GM21737 (cell line): ENCODE results near the gene PRKCA.

ENCODE experiments used
- ATAC-seq: cut with Tn5 transposase; IDR thresholded peaks from one replicate; pipeline ENCODE4 v1.9.1; 2021; ENCODE audit warnings: mild to moderate bottlenecking, moderate library complexity; ENCODE audit not compliant: unreplicated experiment

The PRKCA gene

GRCh38 chr17:66632731-66633130 lies 330.3 kb downstream of the PRKCA start:
- ATAC-seq: no peak

DNA sequence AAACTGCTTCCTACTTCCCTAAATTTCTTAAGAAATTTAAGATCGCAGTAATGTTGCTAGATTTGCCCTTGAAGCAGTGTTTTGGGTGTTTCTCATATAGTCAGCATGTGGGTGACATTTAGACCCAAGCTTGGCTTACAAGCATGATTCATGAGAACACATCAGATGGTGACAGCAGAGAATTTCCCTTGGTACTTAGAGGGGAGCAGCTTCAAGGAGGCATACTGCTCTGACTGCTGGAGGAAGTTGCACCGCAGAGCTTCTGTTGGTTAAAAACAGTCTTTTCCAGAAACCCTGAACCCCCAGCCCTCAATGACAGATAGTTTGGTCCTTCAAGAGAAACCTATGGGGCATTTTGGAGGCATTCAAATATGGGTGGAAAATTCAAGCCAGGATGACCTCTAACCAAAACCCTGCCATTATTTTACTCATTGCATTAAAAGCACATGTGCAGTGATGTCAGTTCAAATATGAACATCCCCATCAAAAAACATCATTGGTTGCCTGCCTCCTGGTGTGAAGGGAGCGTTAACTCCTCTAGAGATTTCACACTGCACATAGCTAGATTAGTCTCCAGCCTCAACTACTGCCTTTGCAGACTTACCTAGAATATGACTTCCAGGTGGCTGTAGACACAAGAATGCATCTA lies 331.0 kb downstream of the PRKCA start:
- ATAC-seq: no peak

DNA sequence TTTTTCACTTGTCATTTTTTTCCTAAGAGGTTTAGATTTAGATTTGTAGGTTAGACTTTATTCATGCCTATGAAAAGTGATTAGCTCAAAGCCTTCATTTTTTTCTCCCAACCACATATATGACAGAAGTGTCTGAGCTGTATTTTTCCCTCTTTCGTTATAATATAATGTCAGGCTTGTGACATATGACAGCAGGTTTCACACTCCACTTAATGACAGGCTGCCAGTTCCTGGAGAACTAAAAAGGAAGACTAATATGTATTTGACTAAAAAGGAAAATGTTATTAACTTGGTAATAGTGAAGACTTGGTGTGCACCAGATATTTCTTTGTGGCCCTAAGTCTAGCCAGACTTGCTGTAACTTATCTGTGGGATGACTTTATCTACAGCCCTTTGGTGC lies 331.8 kb downstream of the PRKCA start:
- no peak for ATAC-seq

DNA sequence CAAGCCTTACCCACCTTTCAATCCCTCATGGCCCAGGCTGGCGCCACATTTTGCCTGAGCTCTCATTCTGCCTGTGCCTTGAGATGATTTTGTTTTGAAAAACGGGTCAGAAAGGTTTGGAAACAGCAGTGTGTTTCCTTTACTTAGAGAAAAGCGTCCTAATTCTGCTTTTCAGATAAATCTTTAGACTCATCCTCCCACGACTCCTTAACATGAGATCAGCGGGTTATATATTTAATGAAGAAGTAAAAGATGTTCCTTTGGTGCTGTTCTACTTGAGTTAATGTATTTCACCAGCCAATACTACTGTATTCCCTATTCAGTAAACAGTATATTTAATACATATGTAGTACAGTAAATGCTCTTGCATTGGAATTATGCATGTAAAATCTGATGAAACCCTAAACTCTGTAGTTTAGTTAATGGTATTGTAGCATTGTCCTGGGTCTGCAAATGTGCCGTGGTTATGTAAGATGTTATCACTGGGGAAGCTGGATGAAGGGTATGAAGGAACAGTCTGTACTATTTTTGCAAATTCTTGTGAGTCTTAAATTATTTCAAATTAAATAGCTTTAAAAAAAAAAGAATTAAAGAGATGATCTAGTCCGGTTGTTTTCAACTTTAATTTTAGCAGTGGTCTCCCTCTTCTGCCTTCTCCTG lies 333.1 kb downstream of the PRKCA start:
- no peak for ATAC-seq

- ATAC-seq: no peak
These were observed 333.7 kb downstream of the PRKCA start for GRCh38 chr17:66636111-66636510.

GRCh38 chr17:66637491-66637890 lies 335.1 kb downstream of the PRKCA start:
- no peak for ATAC-seq

GRCh38 chr17:66638707-66639479 lies 336.5 kb downstream of the PRKCA start:
- ATAC-seq: no peak

DNA sequence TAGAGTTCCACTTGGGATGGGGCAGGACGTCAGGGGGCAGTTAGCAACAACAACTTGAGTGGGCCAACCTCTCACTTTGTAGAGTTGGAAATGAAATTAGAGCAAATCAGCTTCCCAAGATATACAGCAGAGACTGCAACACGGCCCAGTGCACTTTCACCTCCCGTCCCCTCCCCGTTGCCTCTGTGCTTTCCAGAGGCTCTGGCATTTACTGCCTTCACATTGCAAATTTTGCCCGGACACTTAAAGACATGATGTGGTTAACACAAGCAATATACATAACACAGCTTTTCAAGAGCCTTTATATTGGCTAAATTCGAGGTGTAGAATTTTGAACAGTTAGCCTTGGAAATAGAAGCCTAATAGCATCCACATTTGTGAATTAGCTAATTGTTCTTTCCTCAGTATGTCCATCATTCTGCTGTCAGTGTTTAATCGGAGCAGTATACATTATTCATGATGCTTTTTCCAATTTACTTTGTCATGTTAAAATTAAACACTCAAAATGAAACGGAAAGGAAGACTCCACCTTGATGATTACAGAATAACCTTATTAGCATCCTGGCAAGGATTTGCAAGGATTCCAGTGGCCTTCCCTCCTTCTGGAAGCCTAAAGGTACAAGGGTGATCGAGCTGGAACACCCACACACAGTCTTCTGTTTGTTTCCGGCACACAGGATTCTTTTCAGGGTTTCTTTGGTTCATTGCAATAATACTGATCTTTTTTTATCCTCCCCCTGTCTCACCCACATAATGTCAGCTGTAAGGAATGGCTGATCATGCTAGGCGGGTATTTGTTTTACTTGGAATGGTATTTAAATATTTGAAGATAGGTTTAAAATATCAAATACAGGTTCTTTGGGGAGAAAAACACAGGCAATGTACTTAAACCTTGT lies 341.6 kb downstream of the PRKCA start:
- ATAC-seq: no peak

DNA sequence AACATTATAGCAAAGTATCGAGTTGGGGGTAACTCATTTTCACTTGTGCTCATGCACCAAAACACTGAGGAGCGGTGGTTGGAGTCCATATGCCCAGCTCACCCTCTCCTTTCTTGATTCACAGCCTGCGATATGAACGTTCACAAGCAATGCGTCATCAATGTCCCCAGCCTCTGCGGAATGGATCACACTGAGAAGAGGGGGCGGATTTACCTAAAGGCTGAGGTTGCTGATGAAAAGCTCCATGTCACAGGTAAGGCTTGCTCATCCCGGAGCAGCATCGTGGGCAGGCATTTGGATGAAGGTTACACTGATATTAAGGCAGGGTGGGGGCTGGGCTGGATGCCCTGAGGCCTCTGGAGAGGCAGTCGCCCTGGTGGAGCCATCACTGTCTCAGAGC lies 342.8 kb downstream of the PRKCA start:
- ATAC-seq: no peak

DNA sequence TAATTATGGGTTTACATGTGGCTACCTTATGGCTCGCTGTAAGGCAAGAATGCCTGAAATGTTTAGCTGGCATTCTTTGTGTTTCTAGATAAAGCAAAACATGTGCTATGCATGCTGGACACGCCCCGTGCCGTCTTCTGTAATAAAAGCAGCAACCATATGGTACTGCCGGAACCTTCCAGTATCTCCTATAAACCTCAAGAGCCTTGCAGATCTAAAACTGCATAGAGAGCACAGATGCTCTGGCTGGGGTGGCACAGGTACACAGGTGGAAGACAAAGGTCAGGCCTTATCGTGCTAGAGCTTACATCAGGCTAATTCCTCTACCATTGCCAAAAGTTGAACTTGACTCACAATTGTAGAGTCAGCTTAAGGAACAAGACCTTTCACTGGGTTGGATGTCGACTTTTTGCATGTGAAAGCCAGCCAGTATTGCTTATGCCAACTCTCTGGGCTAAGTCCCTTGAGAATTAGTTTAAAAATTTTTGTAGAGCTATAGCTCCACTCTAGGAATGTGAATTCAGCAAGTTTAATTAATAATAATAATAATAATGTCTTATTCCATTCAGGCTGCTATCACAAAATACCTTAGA lies 345.1 kb downstream of the PRKCA start:
- ATAC-seq: no peak

DNA sequence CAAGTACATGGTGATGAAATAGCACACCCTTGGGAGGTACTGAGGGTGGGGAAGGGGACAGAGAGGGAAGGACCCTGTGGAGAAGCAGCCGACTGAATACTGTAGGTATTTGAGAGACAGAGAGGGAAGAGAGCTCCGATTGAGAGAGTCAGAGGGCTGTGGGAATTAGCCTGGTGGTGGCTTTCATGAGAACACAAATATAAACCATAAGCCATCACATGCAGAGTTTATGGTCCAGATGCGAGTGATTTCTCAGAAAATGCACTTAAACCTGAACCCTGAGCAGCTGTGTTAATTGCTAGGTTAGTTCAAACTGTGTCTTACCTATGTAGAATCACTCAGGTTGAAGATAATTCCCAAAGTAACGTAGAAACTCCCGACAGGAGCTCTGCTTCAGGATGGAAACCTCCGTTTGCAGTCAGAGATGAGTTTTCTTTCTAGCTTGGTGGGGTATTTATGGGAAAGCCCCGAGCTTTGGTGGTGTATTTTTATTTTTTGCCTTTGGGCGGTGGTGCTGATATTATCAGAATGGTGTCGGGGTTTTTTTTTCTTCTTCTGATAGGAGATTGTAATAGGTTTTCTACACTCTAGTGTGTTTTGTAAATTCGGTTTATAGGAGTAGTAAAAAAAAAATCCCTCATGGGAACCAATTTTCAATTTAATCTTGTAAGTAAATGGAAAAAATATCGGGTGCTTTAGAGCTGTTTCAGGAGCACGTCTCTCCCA lies 347.6 kb downstream of the PRKCA start:
- ATAC-seq: no peak

DNA sequence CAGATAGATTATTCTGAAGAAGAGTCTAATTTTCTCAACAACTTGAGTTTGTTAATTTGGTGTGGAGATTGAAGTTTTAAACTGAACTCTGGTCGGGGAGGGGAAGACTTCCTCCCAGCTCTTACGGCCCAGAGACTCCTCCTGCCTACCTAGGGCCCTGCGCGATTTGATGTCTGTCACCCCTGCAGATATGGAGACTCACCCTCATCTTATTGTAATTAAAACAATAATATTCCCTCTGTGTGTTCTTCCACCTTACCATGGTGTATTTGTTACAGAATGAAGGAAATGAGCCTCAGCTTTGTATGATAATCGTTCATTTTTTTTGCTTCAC lies 348.1 kb downstream of the PRKCA start:
- no peak for ATAC-seq

- no peak for ATAC-seq
These were observed 350.6 kb downstream of the PRKCA start for GRCh38 chr17:66652840-66653507.

DNA sequence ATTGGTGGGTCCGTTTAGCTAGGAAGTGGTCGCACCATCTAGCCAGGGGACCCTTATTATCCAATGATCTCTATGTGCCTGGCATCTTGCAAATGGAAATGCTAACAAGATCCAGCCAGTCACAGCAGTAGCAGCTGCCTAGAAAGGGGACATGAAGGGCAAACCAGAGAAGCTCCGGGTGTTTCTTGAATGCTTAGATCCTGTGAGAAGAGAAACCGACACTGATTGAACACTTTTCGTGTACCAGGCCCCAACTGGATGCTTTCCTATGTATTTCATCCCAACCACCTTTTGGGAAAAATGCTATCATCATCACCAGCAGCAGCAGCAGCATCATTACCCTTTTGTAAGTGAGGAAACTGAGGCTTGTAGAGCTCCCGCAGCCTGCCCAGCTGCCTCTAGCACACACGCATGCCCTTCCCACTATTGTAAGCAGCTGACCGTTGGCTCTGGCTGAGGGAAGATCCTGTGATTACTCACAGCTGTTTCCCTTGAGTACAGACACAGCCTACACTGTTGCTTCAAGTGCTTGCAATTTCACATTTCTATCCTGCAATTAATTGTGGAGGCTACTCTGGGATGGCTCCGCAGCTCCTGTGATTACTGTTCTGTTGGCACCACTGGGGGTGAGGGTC lies 351.8 kb downstream of the PRKCA start:
- no peak for ATAC-seq

- no peak for ATAC-seq
These were observed 352.4 kb downstream of the PRKCA start for GRCh38 chr17:66654764-66655163.

DNA sequence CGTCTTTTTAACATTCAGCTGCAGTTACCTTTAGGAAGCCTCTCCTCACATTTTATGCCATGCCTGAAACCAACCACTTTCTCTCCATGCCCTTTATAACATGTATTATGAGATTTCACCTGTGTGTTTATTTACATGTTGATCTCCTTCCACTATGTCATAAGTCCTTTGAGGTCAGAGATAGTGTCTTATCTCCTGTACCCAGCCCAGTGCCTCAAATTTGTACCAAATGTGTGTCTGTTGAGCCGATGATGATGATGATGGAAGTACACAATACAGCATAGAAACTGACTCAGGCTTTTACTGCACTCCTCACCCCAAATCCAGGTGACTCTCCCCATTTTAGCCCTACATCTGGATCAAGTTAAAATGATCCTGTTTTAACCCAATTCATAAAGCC lies 353.0 kb downstream of the PRKCA start:
- ATAC-seq: no peak

- no peak for ATAC-seq
These were observed 353.4 kb downstream of the PRKCA start for GRCh38 chr17:66655861-66656260.

- ATAC-seq: no peak
These were observed 359.2 kb downstream of the PRKCA start for GRCh38 chr17:66661411-66662256.
